Neuronal stem cell (in vitro differentiated cells): ENCODE results near the gene KIFAP3.
"Not testable (repeated sequence)": the region's sequence is repeated elsewhere in the genome, so short reads cannot be mapped to it uniquely, and the experiment has no call there.

ENCODE experiments used
- DNase-seq: peaks from one replicate; pipeline ENCODE4 v3.0.0-alpha.2; 2013; ENCODE audit warnings: low spot score
- H2AFZ ChIP-seq: one replicate; pipeline ENCODE4 v1.6.1; 2013; ENCODE audit warnings: mild to moderate bottlenecking, low read length, inconsistent platforms
- H2AK5ac ChIP-seq: 2 replicates; pipeline ENCODE4 v1.6.1; 2013; ENCODE audit warnings: low read depth, mild to moderate bottlenecking, inconsistent platforms, low read length, moderate library complexity, mixed read lengths
- H2BK120ac ChIP-seq: 2 replicates; pipeline ENCODE4 v1.6.1; 2013; ENCODE audit warnings: low read depth, mild to moderate bottlenecking, inconsistent platforms, low read length, moderate library complexity, mixed read lengths
- H2BK12ac ChIP-seq: one replicate; pipeline ENCODE4 v1.6.1; 2013; ENCODE audit warnings: low read length, inconsistent platforms
- H2BK15ac ChIP-seq: 2 replicates; pipeline ENCODE4 v1.6.1; 2013; ENCODE audit warnings: mild to moderate bottlenecking, low read length, inconsistent platforms, mixed read lengths
- H2BK5ac ChIP-seq: one replicate; pipeline ENCODE4 v1.6.1; 2013; ENCODE audit warnings: inconsistent platforms, mild to moderate bottlenecking, low read length, moderate library complexity
- H3K14ac ChIP-seq: one replicate; pipeline ENCODE4 v1.6.1; 2013; ENCODE audit warnings: low read length, inconsistent platforms
- H3K18ac ChIP-seq: 2 replicates; pipeline ENCODE4 v1.6.1; 2013; ENCODE audit warnings: low read length, inconsistent platforms
- H3K23ac ChIP-seq: 2 replicates; pipeline ENCODE4 v1.6.1; 2013; ENCODE audit warnings: low read depth, mild to moderate bottlenecking, mixed read lengths, low read length, inconsistent platforms; ENCODE audit not compliant: poor library complexity
- H3K27ac ChIP-seq: replicated peaks from 3 replicates; pipeline ENCODE4 v1.5.1; 2013; ENCODE audit warnings: low read length, inconsistent platforms
- H3K27me3 ChIP-seq, 3 experiments: 2 replicates each; pipeline ENCODE4 v1.6.1; 2013; ENCODE audit warnings: low read length in 3 of 3, mild to moderate bottlenecking in 2 of 3, inconsistent platforms in 1 of 3, low read depth in 1 of 3, mixed read lengths in 1 of 3, moderate library complexity in 1 of 3; ENCODE audit not compliant: control insufficient read depth in 3 of 3, insufficient read depth in 3 of 3
- H3K36me3 ChIP-seq, 2 donors: replicated peaks in 1 of 2; 2 replicates each; pipeline ENCODE4 v1.6.1; 2013; ENCODE audit warnings: low read length in 2 of 2; ENCODE audit not compliant: control insufficient read depth in 2 of 2, insufficient read depth in 2 of 2
- H3K4ac ChIP-seq: 2 replicates; pipeline ENCODE4 v1.6.1; 2013; ENCODE audit warnings: inconsistent platforms, mild to moderate bottlenecking, low read length, moderate library complexity
- H3K4me1 ChIP-seq, 2 donors: 1 replicate in 1 of 2; 2 replicates in 1 of 2; pipeline ENCODE4 v1.6.1; 2013; ENCODE audit warnings: low read length in 2 of 2, low read depth in 1 of 2; ENCODE audit not compliant: control insufficient read depth in 2 of 2, insufficient read depth in 1 of 2
- H3K4me2 ChIP-seq: one replicate; pipeline ENCODE4 v1.6.1; 2013; ENCODE audit warnings: mild to moderate bottlenecking, low read length, inconsistent platforms; ENCODE audit not compliant: insufficient read depth, poor library complexity, severe bottlenecking
- H3K4me3 ChIP-seq, 2 donors: 2 replicates each; pipeline ENCODE4 v1.5.1; 2013; ENCODE audit warnings: low read length in 2 of 2, mild to moderate bottlenecking in 2 of 2, inconsistent platforms in 1 of 2, moderate library complexity in 1 of 2
- H3K79me1 ChIP-seq: one replicate; pipeline ENCODE4 v1.6.1; 2013; ENCODE audit warnings: low read depth, mild to moderate bottlenecking, inconsistent platforms, low read length, moderate library complexity
- H3K9ac ChIP-seq: one replicate; pipeline ENCODE4 v1.6.1; 2013; ENCODE audit warnings: mild to moderate bottlenecking, low read depth, low read length, inconsistent platforms; ENCODE audit not compliant: poor library complexity
- H3K9me3 ChIP-seq, 2 donors: replicated peaks in 1 of 2; 2 replicates each; pipeline versions ENCODE3 to v1.6.1; 2013; ENCODE audit warnings: low read length in 2 of 2, mild to moderate bottlenecking in 2 of 2, inconsistent platforms in 1 of 2, low read depth in 1 of 2, mixed read lengths in 1 of 2, moderate library complexity in 1 of 2; ENCODE audit not compliant: control insufficient read depth in 2 of 2, insufficient read depth in 1 of 2
- H4K8ac ChIP-seq: one replicate; pipeline ENCODE4 v1.6.1; 2013; ENCODE audit warnings: low read depth, mild to moderate bottlenecking, inconsistent platforms, low read length, moderate library complexity
- H4K91ac ChIP-seq: one replicate; pipeline ENCODE4 v1.6.1; 2013; ENCODE audit warnings: low read length, low read depth, mild to moderate bottlenecking, inconsistent platforms; ENCODE audit not compliant: poor library complexity
- WGBS, 2 donors: extraction: QIAGEN DNeasy Blood & Tissue Kit; methylation state at CpG; one replicate each; pipeline ENCODE4 v1.1.7; 2013; ENCODE audit warnings: missing lambda C conversion rate in 2 of 2, mixed read lengths in 1 of 2; ENCODE audit not compliant: insufficient read length in 2 of 2, insufficient replicate concordance in 1 of 2; ENCODE audit errors: extremely low coverage in 2 of 2; 5-methylcytosine and 5-hydroxymethylcytosine counted together

Gene KIFAP3

DNA sequence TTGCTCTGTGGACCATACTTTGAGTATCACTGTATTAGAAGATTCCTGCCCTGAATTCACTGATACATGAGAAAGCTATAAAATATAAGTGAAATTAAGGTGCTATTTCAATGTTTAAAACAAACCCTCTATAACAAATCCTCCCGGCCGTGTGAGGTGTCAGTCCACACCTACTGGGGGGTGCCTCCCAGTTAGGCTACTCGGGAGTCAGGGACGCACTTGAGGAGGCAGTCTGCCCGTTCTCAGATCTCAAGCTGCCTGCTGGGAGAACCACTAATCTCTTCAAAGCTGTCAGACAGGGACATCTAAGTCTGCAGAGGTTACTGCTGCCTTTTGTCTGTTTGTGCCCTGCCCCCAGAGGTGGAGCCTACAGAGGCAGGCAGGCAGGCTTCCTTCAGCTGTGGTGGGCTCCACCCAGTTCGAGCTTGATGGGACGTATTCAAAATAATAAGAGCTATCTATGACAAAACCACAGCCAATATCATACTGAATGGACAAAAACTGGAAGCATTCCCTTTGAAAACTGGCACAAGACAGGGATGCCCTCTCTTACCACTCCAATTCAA, 71.1 kb downstream of the KIFAP3 start:
- H3K4me1 ChIP-seq, H3K23ac ChIP-seq, H3K79me1 ChIP-seq, H3K4ac ChIP-seq, H3K14ac ChIP-seq, H2BK120ac ChIP-seq, H2BK15ac ChIP-seq, H3K4me2 ChIP-seq, H3K18ac ChIP-seq, H2BK12ac ChIP-seq, H2AK5ac ChIP-seq, H4K8ac ChIP-seq, H3K27me3 ChIP-seq, H3K4me3 ChIP-seq, H4K91ac ChIP-seq, H3K9ac ChIP-seq, H3K36me3 ChIP-seq, H2AFZ ChIP-seq, H3K9me3 ChIP-seq, H3K27ac ChIP-seq, H2BK5ac ChIP-seq: not testable (repeated sequence)
- no CpG with 5 or more reads among the region's 7 CpGs for WGBS, 2 donors
- DNase-seq, result peak; percentile 14

DNA sequence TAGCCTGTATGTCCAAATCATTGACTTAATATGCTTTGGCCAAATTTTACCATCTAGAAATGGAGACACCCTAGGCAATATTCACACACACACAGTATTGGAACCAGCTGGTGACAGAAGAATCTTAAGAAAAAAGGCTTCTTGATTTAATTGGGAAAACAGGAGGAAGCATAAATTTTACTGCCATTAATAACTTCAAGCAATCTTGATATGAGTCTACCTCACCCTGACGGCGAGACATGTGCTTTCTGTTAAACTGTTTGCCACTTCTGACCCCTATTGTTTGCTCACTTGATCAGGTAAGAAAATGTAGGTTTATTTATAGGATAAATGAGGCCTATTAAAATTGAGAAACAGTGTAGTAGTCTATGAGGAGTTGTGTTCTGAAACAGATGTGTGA, 73.2 kb downstream of the KIFAP3 start:
- H4K91ac ChIP-seq, result no peak overlapping the region
- H3K27me3 ChIP-seq, result no peaks in the 10 kb centered on the region
- H3K36me3 ChIP-seq, result no peaks in the 10 kb centered on the region
- H3K4ac ChIP-seq, result no peak overlapping the region
- no peak overlapping the region for H3K27ac ChIP-seq
- no CpG with 5 or more reads among the region's 2 CpGs for WGBS, 2 donors
- no peak overlapping the region for H2BK5ac ChIP-seq
- no peak overlapping the region for H3K14ac ChIP-seq
- H3K4me1 ChIP-seq, result no peaks in the 10 kb centered on the region
- H2AFZ ChIP-seq, result no peak overlapping the region
- H2BK15ac ChIP-seq, result no peak overlapping the region
- H3K79me1 ChIP-seq, result no peaks in the 10 kb centered on the region
- no peak overlapping the region for H3K18ac ChIP-seq
- no peak overlapping the region for H3K4me3 ChIP-seq
- H2AK5ac ChIP-seq, result no peak overlapping the region
- H2BK12ac ChIP-seq, result no peak overlapping the region
- H3K9ac ChIP-seq, result no peak overlapping the region
- DNase-seq, result no peak
- no peak overlapping the region for H4K8ac ChIP-seq
- H3K4me2 ChIP-seq, result no peak overlapping the region
- no peaks in the 10 kb centered on the region for H3K9me3 ChIP-seq
- no peak overlapping the region for H3K23ac ChIP-seq
- H2BK120ac ChIP-seq, result no peak overlapping the region

GRCh38 chr1:169999761-170000160, 74.7 kb downstream of the KIFAP3 start:
- H4K91ac ChIP-seq, result no peak overlapping the region
- no peak overlapping the region for H3K4me3 ChIP-seq
- H3K14ac ChIP-seq, result no peak overlapping the region
- H2AK5ac ChIP-seq, result no peak overlapping the region
- no peaks in the 10 kb centered on the region for H3K79me1 ChIP-seq
- H3K4me2 ChIP-seq, result no peak overlapping the region
- no peak overlapping the region for H2BK5ac ChIP-seq
- H2BK12ac ChIP-seq, result no peak overlapping the region
- WGBS, 2 donors, result no CpG with 5 or more reads among the region's 2 CpGs
- no peak overlapping the region for H2AFZ ChIP-seq
- no peaks in the 10 kb centered on the region for H3K9me3 ChIP-seq
- no peaks in the 10 kb centered on the region for H3K4me1 ChIP-seq
- no peak overlapping the region for H2BK15ac ChIP-seq
- H3K27me3 ChIP-seq, result no peaks in the 10 kb centered on the region
- H3K27ac ChIP-seq, result no peak overlapping the region
- H3K4ac ChIP-seq, result no peak overlapping the region
- no peak overlapping the region for H4K8ac ChIP-seq
- no peak overlapping the region for H3K23ac ChIP-seq
- no peak overlapping the region for H3K9ac ChIP-seq
- no peak for DNase-seq
- H3K36me3 ChIP-seq, result no peaks in the 10 kb centered on the region
- H2BK120ac ChIP-seq, result no peak overlapping the region
- no peak overlapping the region for H3K18ac ChIP-seq

DNA sequence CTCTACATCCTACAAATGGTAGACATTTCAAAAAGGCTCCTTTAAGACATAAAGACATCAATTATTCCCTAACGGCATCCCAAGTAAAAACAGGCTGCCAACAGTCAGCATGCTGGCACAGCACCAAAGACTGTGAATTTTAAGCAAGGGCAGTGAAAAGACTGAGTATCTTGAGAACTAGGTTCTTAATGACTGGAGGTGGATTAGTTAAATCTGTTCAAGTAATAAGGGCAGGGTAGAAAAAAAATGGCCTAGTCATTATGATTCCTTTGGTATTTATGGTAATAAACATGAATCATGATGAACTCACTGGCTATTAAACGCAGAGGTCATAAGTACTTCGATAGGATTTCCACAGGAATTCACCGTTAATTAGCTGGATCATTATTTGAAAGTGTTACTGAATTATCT, 75.2 kb downstream of the KIFAP3 start:
- Histone ChIP-seq H3K79me1 (no peaks in the 10 kb centered on the region), H2BK12ac (no peak overlapping the region), H3K4me1 (no peaks in the 10 kb centered on the region), H4K91ac (no peak overlapping the region), H2BK120ac (no peak overlapping the region), H2BK15ac (no peak overlapping the region), H3K27ac (no peak overlapping the region), H3K23ac (no peak overlapping the region), H3K4ac (no peak overlapping the region), H4K8ac (no peak overlapping the region), H2BK5ac (no peak overlapping the region), H3K36me3 (no peaks in the 10 kb centered on the region), H3K9ac (no peak overlapping the region), H3K14ac (no peak overlapping the region), H3K4me3 (no peak overlapping the region), H3K9me3 (no peaks in the 10 kb centered on the region), H3K27me3 (no peaks in the 10 kb centered on the region), H3K18ac (no peak overlapping the region), H2AK5ac (no peak overlapping the region), H2AFZ (no peak overlapping the region), H3K4me2 (no peak overlapping the region)
- no peak for DNase-seq
- no CpG with 5 or more reads among the region's 4 CpGs for WGBS, 2 donors
